Vagina (tissue), 2 donors: Measurements from ENCODE around the gene HELZ. TPM values are rescaled to one million over a fixed set of nuclear protein-coding genes. Genes with fewer than 3 reads are reported as not detected.
"Not testable (repeated sequence)": the region's sequence is repeated elsewhere in the genome, so short reads cannot be mapped to it uniquely, and the experiment has no call there.

Experiments used
- DNase-seq, 2 donors: peaks; one replicate each; pipeline ENCODE4 v3.0.0-alpha.2; 2017; ENCODE audit errors: extremely low spot score in 2 of 2
- H3K27ac ChIP-seq: fragments of 200-600 bp; sonication (generic); one replicate; pipeline ENCODE4 v1.5.1; 2019
- H3K27me3 ChIP-seq: fragments of 200-600 bp; sonication (generic); one replicate; pipeline ENCODE4 v1.5.1; 2019
- H3K36me3 ChIP-seq, 2 donors: fragments of 200-600 bp; sonication (generic); one replicate each; pipeline ENCODE4 v1.5.1; 2017 to 2019
- H3K4me1 ChIP-seq: fragments of 200-600 bp; sonication (generic); one replicate; pipeline ENCODE4 v1.5.1; 2019
- H3K4me3 ChIP-seq, 2 donors: fragments of 200-600 bp; sonication (generic); 1 replicate in 1 of 2; 2 replicates in 1 of 2; pipeline ENCODE4 v1.5.1; 2016 to 2019
- H3K9me3 ChIP-seq: fragments of 200-600 bp; sonication (generic); one replicate; pipeline ENCODE4 v1.5.1; 2019
- POLR2A ChIP-seq, 2 donors: fragments of 450-650 bp; IDR thresholded peaks; one replicate each; pipeline ENCODE4 v1.6.1; 2017; ENCODE audit warnings: antibody characterized with exemption in 2 of 2, mild to moderate bottlenecking in 2 of 2, moderate library complexity in 2 of 2
- POLR2AphosphoS5 ChIP-seq, 2 donors: sonication (generic); formaldehyde crosslinking; IDR thresholded peaks; one replicate each; pipeline ENCODE4 v1.9.0; 2017; ENCODE audit warnings: antibody characterized with exemption in 2 of 2, mild to moderate bottlenecking in 2 of 2, low read depth in 1 of 2; ENCODE audit not compliant: insufficient read depth in 1 of 2
- intact Hi-C: fragments of 100-400 bp; cut with DNase I; formaldehyde crosslinking; loops from one replicate; pipeline ENCODE4 v1.15.1; 2023
- total RNA-seq: library from RNA; depleted of rRNA; stranded (reverse); fragments of >200 nt; gene quantifications from one replicate; pipeline ENCODE4 v1.2.3, GENCODE V29; 2016
- TF ChIP-seq, protein P1 (sequence below), 3 experiments: fragments of 450-650 bp in 2 of 3; fragments of 200-600 bp in 1 of 3; sonication (generic) in 1 of 3; IDR thresholded peaks; one replicate each; pipeline ENCODE4 v1.5.1; 2017 to 2019; ENCODE audit warnings: antibody characterized with exemption in 3 of 3, mild to moderate bottlenecking in 2 of 3, moderate library complexity in 2 of 3

The HELZ gene
- total RNA-seq, 1 donor from 2014 or later: 31.4 TPM

DNA sequence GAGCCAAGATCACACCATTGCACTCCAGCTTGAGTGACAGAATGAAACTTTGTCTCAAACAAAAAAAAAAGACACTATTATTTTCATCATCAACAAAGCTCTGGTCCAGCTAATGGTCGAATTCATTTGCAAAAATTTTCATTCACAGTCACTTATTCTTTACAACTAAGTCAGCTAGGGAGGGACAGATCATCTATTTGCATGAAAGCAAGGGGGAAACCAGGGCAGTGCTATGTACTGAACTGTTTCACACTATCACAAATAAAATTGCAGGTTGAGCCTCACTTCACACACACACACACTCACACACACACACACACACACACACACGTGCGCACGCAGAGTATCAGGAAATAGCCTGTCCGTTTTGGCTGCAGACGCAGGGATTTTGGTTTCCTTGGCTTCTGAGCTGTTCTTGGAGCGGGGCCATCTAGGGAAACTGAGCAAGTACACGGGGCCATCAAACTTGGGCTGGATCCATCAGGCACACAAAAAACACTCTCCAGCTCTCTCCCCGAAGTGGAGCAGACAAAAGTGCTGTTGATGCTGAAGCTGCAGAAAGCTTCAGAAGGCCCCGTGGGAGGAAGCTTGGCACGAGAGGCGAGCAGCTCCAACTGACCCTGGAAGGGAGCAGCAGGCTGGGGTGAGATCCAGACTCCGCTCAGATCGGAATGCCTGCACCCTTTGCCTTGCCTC, 44.3 kb upstream of the HELZ start:
- DNase-seq: peak in 1 of 2 donors; percentile 88
- Histone ChIP-seq H3K4me1 (peaks cover 18% of the 10 kb centered on the region), H3K27me3 (no peaks in the 10 kb centered on the region), H3K4me3 (peak overlapping the region in 1 of 2 donors; percentile 29), H3K9me3 (no peaks in the 10 kb centered on the region), H3K27ac (no peak overlapping the region), H3K36me3 (no peaks in the 10 kb centered on the region)
- intact Hi-C loops: no loop called here
- TF ChIP-seq POLR2A (IDR thresholded peaks at IDR 0.05): no peak
- TF ChIP-seq, protein P1, sequence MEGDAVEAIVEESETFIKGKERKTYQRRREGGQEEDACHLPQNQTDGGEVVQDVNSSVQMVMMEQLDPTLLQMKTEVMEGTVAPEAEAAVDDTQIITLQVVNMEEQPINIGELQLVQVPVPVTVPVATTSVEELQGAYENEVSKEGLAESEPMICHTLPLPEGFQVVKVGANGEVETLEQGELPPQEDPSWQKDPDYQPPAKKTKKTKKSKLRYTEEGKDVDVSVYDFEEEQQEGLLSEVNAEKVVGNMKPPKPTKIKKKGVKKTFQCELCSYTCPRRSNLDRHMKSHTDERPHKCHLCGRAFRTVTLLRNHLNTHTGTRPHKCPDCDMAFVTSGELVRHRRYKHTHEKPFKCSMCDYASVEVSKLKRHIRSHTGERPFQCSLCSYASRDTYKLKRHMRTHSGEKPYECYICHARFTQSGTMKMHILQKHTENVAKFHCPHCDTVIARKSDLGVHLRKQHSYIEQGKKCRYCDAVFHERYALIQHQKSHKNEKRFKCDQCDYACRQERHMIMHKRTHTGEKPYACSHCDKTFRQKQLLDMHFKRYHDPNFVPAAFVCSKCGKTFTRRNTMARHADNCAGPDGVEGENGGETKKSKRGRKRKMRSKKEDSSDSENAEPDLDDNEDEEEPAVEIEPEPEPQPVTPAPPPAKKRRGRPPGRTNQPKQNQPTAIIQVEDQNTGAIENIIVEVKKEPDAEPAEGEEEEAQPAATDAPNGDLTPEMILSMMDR (IDR thresholded peaks at IDR 0.05): no peak
- peak; percentile 44 to 47 for TF ChIP-seq POLR2AphosphoS5 (IDR thresholded peaks at IDR 0.05; ENCODE audit: insufficient read depth in 1 of 2, low read depth in 1 of 2)

DNA sequence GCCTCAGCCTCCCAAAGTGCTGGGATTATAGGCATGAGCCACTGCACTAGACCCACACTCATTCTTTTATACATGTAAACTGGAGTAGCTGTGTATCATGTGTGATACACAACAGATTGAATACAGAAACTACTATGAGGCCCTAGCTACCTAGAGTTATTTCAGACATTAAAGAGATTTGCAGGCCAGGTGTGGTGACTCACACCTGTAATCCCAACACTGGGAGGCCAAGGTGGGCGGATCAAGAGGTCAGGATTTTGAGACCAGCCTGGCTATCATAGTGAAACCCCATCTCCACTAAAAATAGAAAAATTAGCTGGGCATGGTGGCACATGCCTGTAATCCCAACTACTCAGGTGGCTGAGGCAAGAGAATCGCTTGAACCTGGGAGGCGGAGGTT, 41.8 kb upstream of the HELZ start:
- DNase-seq, H3K36me3 ChIP-seq, H3K27ac ChIP-seq, intact Hi-C loops, H3K4me3 ChIP-seq, H3K27me3 ChIP-seq, H3K9me3 ChIP-seq: not testable (repeated sequence)
- H3K4me1 ChIP-seq: peaks cover 18% of the 10 kb centered on the region

GRCh38 chr17:67285360-67285759, 40.4 kb upstream of the HELZ start:
- Histone ChIP-seq H3K9me3 (no peaks in the 10 kb centered on the region), H3K27me3 (no peaks in the 10 kb centered on the region), H3K36me3 (no peaks in the 10 kb centered on the region), H3K4me3 (no peak overlapping the region), H3K27ac (no peak overlapping the region), H3K4me1 (peaks cover 14% of the 10 kb centered on the region)
- intact Hi-C loops: no loop called here
- no peak for TF ChIP-seq POLR2A (IDR thresholded peaks at IDR 0.05)
- DNase-seq: no peak

DNA sequence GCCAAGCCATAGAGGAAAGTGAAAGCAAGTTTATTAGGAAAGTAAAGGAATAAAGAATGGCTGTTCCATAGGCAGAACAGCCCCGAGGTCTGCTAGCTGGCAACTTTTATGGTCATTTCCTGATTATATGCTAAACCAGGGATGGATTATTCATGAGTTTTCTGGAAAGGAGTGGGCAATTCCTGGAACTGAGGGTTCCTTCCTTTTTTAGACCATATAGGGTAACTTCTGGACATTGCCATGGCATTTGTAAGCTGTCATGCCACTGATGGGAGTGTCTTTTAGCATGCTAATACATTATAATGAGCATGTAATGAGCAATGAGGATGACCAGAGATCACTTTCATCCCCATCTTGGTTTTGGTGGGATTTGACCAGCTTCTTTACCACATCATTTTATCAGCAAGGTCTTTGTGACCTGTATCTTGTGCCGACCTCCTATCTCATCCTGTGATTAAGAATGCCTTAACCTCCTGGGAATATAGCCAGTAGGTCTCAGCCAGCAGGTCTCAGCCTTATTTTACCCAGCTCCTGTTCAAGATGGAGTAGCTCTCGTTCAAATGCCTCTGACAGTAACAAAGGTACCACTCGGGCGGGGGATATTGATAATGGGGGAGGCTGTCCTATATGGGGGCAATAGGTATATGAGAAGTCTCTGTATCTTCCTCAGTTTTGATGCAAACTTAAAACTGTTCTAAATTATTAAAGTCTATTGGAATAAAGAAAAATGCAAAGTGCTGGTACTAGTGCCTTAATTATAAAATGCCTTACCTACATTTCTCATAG, 38.9 kb upstream of the HELZ start:
- H3K4me1 ChIP-seq: no peaks in the 10 kb centered on the region
- no peak overlapping the region for H3K4me3 ChIP-seq
- no peak overlapping the region for H3K27ac ChIP-seq
- H3K9me3 ChIP-seq: no peaks in the 10 kb centered on the region
- no peak for DNase-seq
- H3K36me3 ChIP-seq: no peaks in the 10 kb centered on the region
- no peaks in the 10 kb centered on the region for H3K27me3 ChIP-seq
- no peak for TF ChIP-seq POLR2A (IDR thresholded peaks at IDR 0.05)
- TF ChIP-seq, protein P1 (IDR thresholded peaks at IDR 0.05): no peak
- TF ChIP-seq POLR2AphosphoS5 (IDR thresholded peaks at IDR 0.05; ENCODE audit: insufficient read depth in 1 of 2, low read depth in 1 of 2): no peak
- intact Hi-C loops: no loop called here

DNA sequence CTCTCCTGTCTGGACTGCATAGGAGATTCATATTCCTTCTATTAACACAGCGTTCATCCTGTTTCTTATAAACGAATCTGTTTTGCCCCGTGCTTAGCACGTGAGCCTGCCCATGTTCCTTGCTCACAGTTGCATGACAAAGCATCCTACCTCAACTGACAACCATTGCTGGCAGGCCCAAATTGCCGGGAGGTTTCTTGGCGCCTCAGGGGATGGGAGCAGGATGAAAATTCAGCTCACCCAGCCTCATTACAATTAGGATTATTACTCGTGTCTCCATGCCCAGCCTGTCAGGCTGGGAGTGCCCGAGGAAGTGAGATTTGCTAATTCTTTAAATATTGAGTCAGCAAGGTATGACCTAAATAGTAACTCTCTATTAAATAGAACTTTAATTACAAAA, 36.7 kb upstream of the HELZ start:
- intact Hi-C loops: no loop called here
- no peak overlapping the region for H3K4me3 ChIP-seq
- no peak for DNase-seq
- TF ChIP-seq POLR2AphosphoS5 (IDR thresholded peaks at IDR 0.05; ENCODE audit: insufficient read depth in 1 of 2, low read depth in 1 of 2): peak in 1 of 2 donors; percentile 40
- TF ChIP-seq POLR2A (IDR thresholded peaks at IDR 0.05): no peak
- no peaks in the 10 kb centered on the region for H3K9me3 ChIP-seq
- H3K36me3 ChIP-seq: no peaks in the 10 kb centered on the region
- H3K4me1 ChIP-seq: no peaks in the 10 kb centered on the region
- H3K27me3 ChIP-seq: no peaks in the 10 kb centered on the region
- no peak overlapping the region for H3K27ac ChIP-seq

DNA sequence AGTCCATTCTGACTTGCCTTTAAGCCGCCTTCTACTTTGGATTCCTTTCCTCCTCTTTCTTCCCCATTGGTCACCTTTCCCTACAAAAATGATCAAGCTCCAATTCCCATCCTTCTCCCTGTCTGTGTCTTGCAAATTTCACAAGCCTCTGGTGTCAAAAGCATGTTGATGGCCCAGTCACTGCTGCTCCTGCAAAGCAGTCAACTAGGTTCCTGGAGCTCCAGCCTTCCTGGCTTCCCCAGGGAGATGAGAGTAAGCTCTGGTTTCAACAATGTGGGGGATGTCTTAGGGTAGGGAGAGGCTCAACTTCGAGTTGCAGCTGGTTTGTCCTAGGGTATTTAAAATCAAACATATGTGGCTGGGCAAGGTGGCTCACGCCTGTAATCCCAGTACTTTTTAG, 36.1 kb upstream of the HELZ start:
- intact Hi-C loops: no loop called here
- no peak for DNase-seq
- Histone ChIP-seq H3K9me3 (no peaks in the 10 kb centered on the region), H3K4me3 (no peak overlapping the region), H3K27ac (no peak overlapping the region), H3K4me1 (no peaks in the 10 kb centered on the region), H3K36me3 (no peaks in the 10 kb centered on the region), H3K27me3 (no peaks in the 10 kb centered on the region)
- TF ChIP-seq POLR2AphosphoS5 (IDR thresholded peaks at IDR 0.05; ENCODE audit: insufficient read depth in 1 of 2, low read depth in 1 of 2): no peak
- no peak for TF ChIP-seq POLR2A (IDR thresholded peaks at IDR 0.05)
- TF ChIP-seq, protein P1 (IDR thresholded peaks at IDR 0.05): no peak
